Measurements from ENCODE around the gene UGT1A9. TPM values are rescaled to one million over a fixed set of nuclear protein-coding genes. Genes with fewer than 3 reads are reported as not detected.

UGT1A9 gene
- total and polyA plus RNA-seq, 8 donors: 0.73 to 7.0 (median 3.9) TPM; not detected in 5

GRCh38 chr2:233816771-233817170 lies 145.1 kb downstream of the UGT1A9 start:
- Histone ChIP-seq H3K4me1 (no peaks in the 10 kb centered on the region), H3K9me3 (no peaks in the 10 kb centered on the region), H3K27me3 (peaks cover 0 to 4% (median 0%) of the 10 kb centered on the region in 3 donors), H3K36me3 (no peaks in the 10 kb centered on the region), H3K4me3 (no peak overlapping the region), H3K27ac (no peak overlapping the region)
- WGBS, 5 donors: 72 to 78% (median 77%) methylated on average over 4 of the region's 4 CpGs
- TF ChIP-seq POLR2A (IDR thresholded peaks at IDR 0.05) (no peak), CTCF (IDR thresholded peaks at IDR 0.05) (no peak), EP300 (IDR thresholded peaks at IDR 0.05) (no peak), POLR2AphosphoS5 (IDR thresholded peaks at IDR 0.05) (no peak)
- DNase-seq: peak in 1 of 2 donors; percentile 17
- intact Hi-C loops (cut with DNase I; ENCODE audit: low total_unique reads): no loop called here

- TF ChIP-seq POLR2A (IDR thresholded peaks at IDR 0.05) (no peak), POLR2AphosphoS5 (IDR thresholded peaks at IDR 0.05) (no peak), EP300 (IDR thresholded peaks at IDR 0.05) (no peak)
- intact Hi-C loops (cut with DNase I; ENCODE audit: low total_unique reads): no loop called here
- no peak overlapping the region for H3K27ac ChIP-seq
- H3K4me3 ChIP-seq: no peak overlapping the region
- WGBS, 5 donors: 70 to 83% (median 77%) methylated on average over 3 of the region's 3 CpGs
- no peaks in the 10 kb centered on the region for H3K36me3 ChIP-seq
- DNase-seq: peak in 1 of 2 donors; percentile 20
- peaks cover 0 to 4% (median 0%) of the 10 kb centered on the region in 3 donors for H3K27me3 ChIP-seq
- H3K4me1 ChIP-seq: no peaks in the 10 kb centered on the region
- H3K9me3 ChIP-seq: no peaks in the 10 kb centered on the region
Observed at GRCh38 chr2:233817361-233817911, 145.7 kb downstream of the UGT1A9 start.

GRCh38 chr2:233817995-233818638 lies 146.4 kb downstream of the UGT1A9 start:
- DNase-seq: peak in 1 of 2 donors; percentile 22

GRCh38 chr2:233818639-233819621 lies 147.2 kb downstream of the UGT1A9 start:
- Histone ChIP-seq H3K27ac (no peak overlapping the region), H3K4me3 (no peak overlapping the region), H3K4me1 (no peaks in the 10 kb centered on the region), H3K9me3 (no peaks in the 10 kb centered on the region), H3K27me3 (peaks cover 0 to 4% (median 0%) of the 10 kb centered on the region in 3 donors), H3K36me3 (no peaks in the 10 kb centered on the region)
- peak in 1 of 2 donors; percentile 15 for DNase-seq
- intact Hi-C loops (cut with DNase I; ENCODE audit: low total_unique reads): no loop called here
- no peak for TF ChIP-seq EP300 (IDR thresholded peaks at IDR 0.05)
- no peak for TF ChIP-seq POLR2A (IDR thresholded peaks at IDR 0.05)
- TF ChIP-seq CTCF (IDR thresholded peaks at IDR 0.05): no peak
- TF ChIP-seq POLR2AphosphoS5 (IDR thresholded peaks at IDR 0.05): no peak
- WGBS, 5 donors: 67 to 84% (median 78%) methylated on average over 11 to 17 of the region's 17 CpGs

More at GRCh38 chr2:233817995-233818638, 146.4 kb downstream of the UGT1A9 start:
- Histone ChIP-seq H3K36me3 (no peaks in the 10 kb centered on the region), H3K4me1 (no peaks in the 10 kb centered on the region), H3K27me3 (peaks cover 0 to 4% (median 0%) of the 10 kb centered on the region in 3 donors), H3K27ac (no peak overlapping the region), H3K4me3 (no peak overlapping the region), H3K9me3 (no peaks in the 10 kb centered on the region)
- 83 to 92% (median 86%) methylated on average over 8 to 11 of the region's 11 CpGs for WGBS, 5 donors
- intact Hi-C loops (cut with DNase I; ENCODE audit: low total_unique reads): no loop called here
- TF ChIP-seq POLR2AphosphoS5 (IDR thresholded peaks at IDR 0.05) (no peak), EP300 (IDR thresholded peaks at IDR 0.05) (no peak), POLR2A (IDR thresholded peaks at IDR 0.05) (no peak), CTCF (IDR thresholded peaks at IDR 0.05) (no peak)

Measured in stomach (tissue), 9 donors.